Fibroblast of villous mesenchyme (primary cell): ENCODE results near the gene CCR9. TPM values are rescaled to one million over a fixed set of nuclear protein-coding genes. Genes with fewer than 3 reads are reported as not detected.

Experiments
- DNase-seq: peaks from one replicate; pipeline ENCODE4 v3.0.0-alpha.2; 2010; ENCODE audit warnings: low read depth
- H3K4me3 ChIP-seq: 2 replicates; pipeline ENCODE4 v1.5.1; 2011; ENCODE audit warnings: low read depth, mild to moderate bottlenecking, low read length
- total RNA-seq: library from RNA; depleted of rRNA; stranded (reverse); fragments of >200 nt; gene quantifications from 2 replicates; pipeline ENCODE4 v1.2.3, GENCODE V29; 2012
- TF ChIP-seq, protein P1 (sequence below): IDR thresholded peaks from 2 replicates; pipeline ENCODE4 v1.5.1; 2012; ENCODE audit warnings: low read depth, mild to moderate bottlenecking, low read length; ENCODE audit not compliant: insufficient read depth

The CCR9 gene
- total RNA-seq, 1 donor = not detected

DNA sequence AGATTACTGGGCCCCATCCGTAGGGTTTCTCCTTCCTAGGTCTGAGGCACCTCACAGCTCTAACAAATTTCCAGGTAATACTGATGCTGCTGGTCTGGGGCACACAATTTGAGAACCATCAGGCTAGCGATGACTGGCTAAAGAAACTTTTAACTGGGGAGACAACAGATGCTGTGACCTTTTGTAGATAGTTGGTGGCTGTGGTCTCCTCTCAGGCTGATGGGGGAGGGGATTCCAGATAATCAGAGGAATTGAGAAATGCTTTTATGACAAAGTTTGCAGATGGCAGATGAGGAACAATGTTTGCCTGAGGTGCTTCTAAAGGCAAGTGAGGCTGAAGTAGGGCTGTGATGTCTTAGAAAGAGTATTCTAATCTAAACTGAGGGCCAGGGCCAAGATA is 13.8 kb upstream of the CCR9 start:
- H3K4me3 ChIP-seq = no peak overlapping the region
- TF ChIP-seq, protein P1, sequence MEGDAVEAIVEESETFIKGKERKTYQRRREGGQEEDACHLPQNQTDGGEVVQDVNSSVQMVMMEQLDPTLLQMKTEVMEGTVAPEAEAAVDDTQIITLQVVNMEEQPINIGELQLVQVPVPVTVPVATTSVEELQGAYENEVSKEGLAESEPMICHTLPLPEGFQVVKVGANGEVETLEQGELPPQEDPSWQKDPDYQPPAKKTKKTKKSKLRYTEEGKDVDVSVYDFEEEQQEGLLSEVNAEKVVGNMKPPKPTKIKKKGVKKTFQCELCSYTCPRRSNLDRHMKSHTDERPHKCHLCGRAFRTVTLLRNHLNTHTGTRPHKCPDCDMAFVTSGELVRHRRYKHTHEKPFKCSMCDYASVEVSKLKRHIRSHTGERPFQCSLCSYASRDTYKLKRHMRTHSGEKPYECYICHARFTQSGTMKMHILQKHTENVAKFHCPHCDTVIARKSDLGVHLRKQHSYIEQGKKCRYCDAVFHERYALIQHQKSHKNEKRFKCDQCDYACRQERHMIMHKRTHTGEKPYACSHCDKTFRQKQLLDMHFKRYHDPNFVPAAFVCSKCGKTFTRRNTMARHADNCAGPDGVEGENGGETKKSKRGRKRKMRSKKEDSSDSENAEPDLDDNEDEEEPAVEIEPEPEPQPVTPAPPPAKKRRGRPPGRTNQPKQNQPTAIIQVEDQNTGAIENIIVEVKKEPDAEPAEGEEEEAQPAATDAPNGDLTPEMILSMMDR = no peak
- DNase-seq = no peak

DNA sequence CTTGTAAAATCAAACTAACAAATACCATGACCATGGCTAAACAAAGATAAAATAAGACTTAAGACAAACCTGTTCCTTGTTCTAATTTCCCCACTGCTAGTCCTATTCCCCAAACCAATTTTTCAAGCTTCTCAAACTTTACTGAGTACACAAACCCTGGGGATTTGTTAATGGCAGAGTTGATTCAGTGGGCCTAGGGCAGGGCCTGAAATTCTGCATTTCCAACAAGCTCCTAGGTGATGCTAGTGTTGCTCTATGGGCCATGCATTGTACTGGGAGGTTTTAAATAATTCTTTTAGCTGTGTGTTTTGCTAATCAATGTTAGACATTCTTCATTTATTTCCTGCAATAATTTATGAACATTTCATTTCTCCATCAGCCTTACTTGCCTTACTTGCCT is 13.3 kb upstream of the CCR9 start:
- H3K4me3 ChIP-seq = no peak overlapping the region
- DNase-seq = no peak
- TF ChIP-seq, protein P1 = no peak

DNA sequence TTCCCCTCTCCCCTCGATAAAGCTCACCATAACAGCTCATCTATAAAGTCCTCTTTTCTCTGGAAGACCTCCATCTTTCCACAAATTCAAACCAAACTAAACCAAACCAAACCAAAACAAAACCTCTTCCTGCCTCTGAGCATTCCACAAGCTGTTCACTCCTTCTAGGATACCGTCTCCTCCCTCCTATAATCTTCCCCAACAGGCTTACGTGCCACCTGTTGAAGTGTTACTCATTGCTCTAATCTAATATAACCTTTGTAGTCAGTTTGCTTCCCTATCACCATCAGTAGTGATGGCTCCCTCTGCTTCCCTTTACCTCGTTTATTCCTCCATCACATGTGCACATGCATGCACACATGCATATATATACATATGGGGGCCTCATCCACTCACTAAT is 12.7 kb upstream of the CCR9 start:
- no peak overlapping the region for H3K4me3 ChIP-seq
- TF ChIP-seq, protein P1 = no peak
- no peak for DNase-seq

DNA sequence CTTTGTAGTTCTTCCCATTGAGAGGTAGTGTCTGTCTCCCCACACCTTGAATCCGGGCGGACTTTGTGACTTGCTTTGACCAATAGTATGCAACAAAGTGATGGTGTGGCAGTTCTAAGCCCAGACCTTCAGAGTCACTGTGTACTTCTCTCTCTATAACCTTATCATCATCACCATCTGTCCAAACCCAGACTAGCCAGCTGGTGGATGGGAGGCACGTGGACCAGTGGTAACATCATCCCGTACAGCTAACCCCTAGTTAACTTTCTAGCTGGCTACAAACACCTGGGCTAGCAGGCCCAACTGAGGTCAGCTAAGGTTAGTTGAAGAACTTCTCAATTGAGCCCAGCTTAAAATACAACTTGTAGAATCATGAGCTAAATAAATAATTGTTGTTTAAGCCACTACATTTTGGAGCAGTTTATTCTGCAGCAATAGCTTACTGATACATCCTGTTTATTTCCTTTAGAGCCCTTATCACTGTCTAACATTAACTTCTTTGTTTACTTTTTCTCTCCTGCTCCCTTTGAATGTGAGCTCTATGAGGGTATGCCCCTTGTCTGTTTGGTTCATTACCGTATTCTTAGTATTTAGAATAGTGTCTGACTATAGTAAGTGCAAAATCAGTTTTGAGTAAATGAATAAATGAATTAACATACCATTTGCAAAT is 11.5 kb upstream of the CCR9 start:
- no peak for DNase-seq
- H3K4me3 ChIP-seq = no peak overlapping the region
- TF ChIP-seq, protein P1 = no peak

DNA sequence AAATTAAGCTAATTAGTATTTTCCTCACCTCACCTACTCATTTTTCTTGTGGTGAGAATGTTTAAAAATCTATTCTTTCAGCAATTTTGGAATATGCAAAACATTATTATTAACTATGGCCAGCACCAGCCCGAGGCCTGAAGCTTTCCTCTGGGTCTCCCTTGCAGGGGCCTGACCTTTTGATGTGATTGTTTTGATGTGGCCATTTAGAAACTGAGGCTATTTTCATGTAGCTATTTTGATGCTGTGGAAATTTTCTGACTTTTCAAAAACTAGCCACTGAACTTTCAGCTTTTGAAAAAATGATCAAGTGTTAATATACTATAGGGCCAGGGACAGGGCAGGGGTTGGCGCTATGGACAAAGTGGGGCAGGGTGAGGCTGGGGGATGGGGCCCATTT is 8.2 kb upstream of the CCR9 start:
- TF ChIP-seq, protein P1 = no peak

DNA sequence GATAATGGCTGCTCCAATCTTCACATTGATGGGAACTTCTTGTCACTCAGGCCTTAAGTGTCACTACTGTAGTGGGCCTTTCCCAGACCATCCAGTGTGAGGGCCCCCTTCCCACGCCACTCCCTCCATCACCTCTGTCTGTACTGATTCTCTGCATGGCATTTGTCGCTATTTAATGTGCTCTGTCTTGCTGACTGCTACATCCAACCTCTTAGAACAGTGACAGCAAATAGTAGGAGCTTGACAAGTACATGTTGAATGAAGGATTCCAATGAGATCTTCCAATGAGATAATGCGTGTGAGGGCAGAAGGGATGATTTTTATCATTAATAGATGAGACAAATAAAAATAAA is 5.6 kb upstream of the CCR9 start:
- H3K4me3 ChIP-seq = no peak overlapping the region
- DNase-seq = no peak
- TF ChIP-seq, protein P1 = no peak

More for the DNA sequence above, 8.2 kb upstream of the CCR9 start:
- no peak overlapping the region for H3K4me3 ChIP-seq
- no peak for DNase-seq
